GM21619 (cell line): ENCODE measurements around the gene ZNF423.

Experiments used
- ATAC-seq: cut with Tn5 transposase; IDR thresholded peaks from one replicate; pipeline ENCODE4 v1.9.1; 2021; ENCODE audit not compliant: unreplicated experiment

Gene ZNF423

GRCh38 chr16:49631187-49632041 is 224.5 kb downstream of the ZNF423 start:
- no peak for ATAC-seq

- ATAC-seq: no peak
These were observed 225.1 kb downstream of the ZNF423 start for GRCh38 chr16:49630783-49631182.

- ATAC-seq: no peak
These were observed 226.1 kb downstream of the ZNF423 start for GRCh38 chr16:49629851-49630250.

- no peak for ATAC-seq
These were observed 227.8 kb downstream of the ZNF423 start for GRCh38 chr16:49628148-49628547.

GRCh38 chr16:49625311-49626065 is 230.4 kb downstream of the ZNF423 start:
- ATAC-seq: no peak

GRCh38 chr16:49623501-49624266 is 232.2 kb downstream of the ZNF423 start:
- no peak for ATAC-seq

GRCh38 chr16:49622421-49623402 is 233.2 kb downstream of the ZNF423 start:
- ATAC-seq: no peak

GRCh38 chr16:49622084-49622390 is 233.9 kb downstream of the ZNF423 start:
- no peak for ATAC-seq

- ATAC-seq: no peak
These were observed 234.4 kb downstream of the ZNF423 start for GRCh38 chr16:49621241-49622083.

- ATAC-seq: no peak
These were observed 235.1 kb downstream of the ZNF423 start for GRCh38 chr16:49620869-49621240.

GRCh38 chr16:49620158-49620868 is 235.6 kb downstream of the ZNF423 start:
- no peak for ATAC-seq

- no peak for ATAC-seq
These were observed 236.1 kb downstream of the ZNF423 start for GRCh38 chr16:49619811-49620157.

- ATAC-seq: no peak
These were observed 237.0 kb downstream of the ZNF423 start for GRCh38 chr16:49618955-49619354.

GRCh38 chr16:49617710-49618330 is 238.1 kb downstream of the ZNF423 start:
- ATAC-seq: no peak

- no peak for ATAC-seq
These were observed 238.8 kb downstream of the ZNF423 start for GRCh38 chr16:49617016-49617629.

GRCh38 chr16:49615576-49615975 is 240.3 kb downstream of the ZNF423 start:
- ATAC-seq: no peak

- ATAC-seq: no peak
These were observed 244.9 kb downstream of the ZNF423 start for GRCh38 chr16:49610983-49611382.

GRCh38 chr16:49608779-49609178 is 247.1 kb downstream of the ZNF423 start:
- no peak for ATAC-seq
